PC-3 (cell line): ENCODE data around the gene HDGF.

ENCODE experiments used
- CTCF ChIP-seq: fragments of 300-600 bp; sonication (generic); conservative IDR thresholded peaks from 2 replicates; pipeline ENCODE4 v1.5.1; 2017; ENCODE audit warnings: antibody characterized with exemption, low read depth, mild to moderate bottlenecking, low read length
- EZH2 ChIP-seq: fragments of 300-600 bp; sonication (generic); IDR thresholded peaks from one replicate; pipeline ENCODE4 v1.6.1; 2017; ENCODE audit warnings: antibody characterized with exemption, mild to moderate bottlenecking, low read length; ENCODE audit not compliant: unreplicated experiment

GRCh38 chr1:156709757-156710489 lies 41.6 kb downstream of the HDGF start:
- TF ChIP-seq CTCF (no peak), EZH2 (no peak)
